Gastrocnemius medialis (tissue), 4 donors: ENCODE data around the gene LONRF2.
"Not testable (repeated sequence)": the region's sequence is repeated elsewhere in the genome, so short reads cannot be mapped to it uniquely, and the experiment has no call there.

Experiments
- CTCF ChIP-seq, 5 experiments: fragments of 450-650 bp in 3 of 5; fragments of 200-600 bp in 2 of 5; sonication (generic) in 2 of 5; IDR thresholded peaks in 4 of 5; conservative IDR thresholded peaks in 1 of 5; 1 replicate in 4 of 5; 2 replicates in 1 of 5; pipeline ENCODE4 v1.5.1; 2016 to 2019; ENCODE audit warnings: antibody characterized with exemption in 5 of 5, mild to moderate bottlenecking in 3 of 5, moderate library complexity in 3 of 5
- POLR2A ChIP-seq, 2 donors: fragments of 450-650 bp; IDR thresholded peaks; one replicate each; pipeline ENCODE4 v1.6.1; 2017; ENCODE audit warnings: antibody characterized with exemption in 2 of 2, mild to moderate bottlenecking in 2 of 2, moderate library complexity in 2 of 2

GRCh38 chr2:100342466-100342865 is 20.2 kb upstream of the LONRF2 start:
- TF ChIP-seq CTCF (IDR thresholded peaks at IDR 0.05 in 4 of 5, conservative IDR thresholded peaks at IDR 0.05 in 1 of 5); POLR2A (IDR thresholded peaks at IDR 0.05): not testable (repeated sequence)
